HCEC 1CT (cell line): Measurements from ENCODE around the gene RNU1-2.
"Not testable (repeated sequence)": the region's sequence is repeated elsewhere in the genome, so short reads cannot be mapped to it uniquely, and the experiment has no call there.

Experiments
- DNase-seq: peaks from one replicate; pipeline ENCODE4 v3.0.0-alpha.2; 2017

The RNU1-2 gene

GRCh38 chr1:16927256-16927655 is 31.5 kb downstream of the RNU1-2 start:
- no peak for DNase-seq

- DNase-seq: no peak
Measured at GRCh38 chr1:16927711-16928485, 32.1 kb downstream of the RNU1-2 start.

GRCh38 chr1:16929146-16930041 is 33.6 kb downstream of the RNU1-2 start:
- DNase-seq: not testable (repeated sequence)

GRCh38 chr1:16931206-16931934 is 35.6 kb downstream of the RNU1-2 start:
- not testable (repeated sequence) for DNase-seq

GRCh38 chr1:16933945-16934344 is 38.2 kb downstream of the RNU1-2 start:
- DNase-seq: not testable (repeated sequence)

- DNase-seq: not testable (repeated sequence)
Measured at GRCh38 chr1:16936580-16936979, 40.8 kb downstream of the RNU1-2 start.

- no peak for DNase-seq
Measured at GRCh38 chr1:16938351-16939321, 42.9 kb downstream of the RNU1-2 start.

- DNase-seq: not testable (repeated sequence)
Measured at GRCh38 chr1:16939386-16940180, 43.8 kb downstream of the RNU1-2 start.

GRCh38 chr1:16944038-16944437 is 48.3 kb downstream of the RNU1-2 start:
- DNase-seq: no peak

GRCh38 chr1:16945512-16945911 is 49.7 kb downstream of the RNU1-2 start:
- not testable (repeated sequence) for DNase-seq
